Activated CD8-positive, alpha-beta memory T cell treated with anti-CD3 and anti-CD28 coated beads for 48 hours (primary cell): ENCODE measurements around the gene ADORA3.

Experiments used
- DNase-seq, 3 experiments: peaks; one replicate each; pipeline ENCODE4 v3.0.0-alpha.2; 2020; ENCODE audit warnings: low read depth in 2 of 3, low spot score in 2 of 3

The ADORA3 gene

DNA sequence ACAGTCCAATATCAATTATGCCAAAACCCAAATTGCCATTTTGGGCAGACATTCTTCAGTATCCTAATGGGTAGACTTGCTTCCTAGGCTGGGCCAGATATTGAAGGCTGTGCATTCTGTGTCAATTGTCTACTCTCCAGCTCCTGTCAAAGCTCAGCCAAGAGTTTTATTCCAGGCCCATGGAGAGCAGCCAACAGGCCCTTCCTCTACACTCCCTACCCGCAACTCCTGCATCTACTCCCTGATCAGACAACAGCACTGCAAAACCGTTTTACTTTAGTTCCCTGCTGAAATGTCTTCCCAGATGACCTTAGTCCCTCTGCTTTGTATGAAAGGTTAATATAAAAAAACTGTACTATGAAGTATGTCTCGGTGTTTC lies 6.6 kb upstream of the ADORA3 start:
- DNase-seq = no peak

DNA sequence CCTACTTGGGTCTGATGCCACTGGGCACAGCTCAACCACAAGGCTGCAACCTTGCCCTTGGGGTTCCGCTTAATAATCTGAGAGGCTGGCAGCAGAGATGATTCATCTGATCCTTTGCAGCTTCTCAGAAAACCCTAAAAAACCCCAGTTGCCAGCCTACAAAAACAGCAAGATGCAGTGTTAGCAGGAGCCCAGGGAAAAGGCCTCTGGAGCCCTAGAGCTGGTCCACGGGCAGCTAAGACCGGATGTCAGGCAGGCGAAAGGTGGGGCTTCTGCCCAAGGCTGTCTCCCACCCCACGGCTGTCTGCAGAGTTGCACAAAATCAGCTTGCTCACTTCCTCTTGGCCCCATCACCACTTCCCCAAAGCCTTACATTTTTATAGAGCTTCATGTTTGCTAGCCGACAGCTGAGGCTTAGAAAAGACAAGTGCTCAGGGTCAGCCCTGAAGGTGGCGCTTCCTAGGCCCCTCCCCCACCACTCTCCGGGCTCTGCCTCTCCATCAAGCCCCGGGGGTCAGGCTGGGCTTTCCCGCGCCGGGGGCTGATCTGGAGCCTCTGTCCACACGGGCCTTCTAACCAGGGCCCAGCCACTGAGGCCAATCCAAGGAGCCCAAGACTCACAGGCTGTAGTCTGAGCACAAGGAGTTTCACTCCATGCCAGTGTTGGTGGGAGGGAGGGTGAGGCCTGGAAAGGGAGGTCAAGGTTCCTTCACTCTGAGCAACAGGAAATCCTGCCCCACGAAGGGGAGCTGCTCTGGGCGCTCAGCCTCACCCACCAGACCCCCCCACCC lies 4.2 kb upstream of the ADORA3 start:
- DNase-seq = no peak

DNA sequence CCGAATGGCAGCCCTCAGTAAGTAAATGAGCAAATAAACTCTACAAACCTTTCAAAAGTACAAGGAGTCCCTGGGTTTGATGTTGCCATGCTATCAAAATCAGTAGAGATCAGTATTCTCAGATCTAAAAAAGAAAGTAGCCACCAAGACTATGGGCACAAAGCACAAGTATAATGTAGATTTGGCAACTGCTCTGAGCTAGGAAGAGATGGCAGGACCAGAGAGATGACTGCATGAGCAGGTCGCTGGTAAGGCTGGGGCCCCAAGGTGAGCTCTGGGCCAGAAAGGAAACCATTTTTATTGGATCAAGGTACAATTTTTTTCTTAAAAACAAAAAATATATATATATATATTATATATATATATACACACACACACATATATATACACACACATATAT lies 3.1 kb upstream of the ADORA3 start:
- DNase-seq = no peak

DNA sequence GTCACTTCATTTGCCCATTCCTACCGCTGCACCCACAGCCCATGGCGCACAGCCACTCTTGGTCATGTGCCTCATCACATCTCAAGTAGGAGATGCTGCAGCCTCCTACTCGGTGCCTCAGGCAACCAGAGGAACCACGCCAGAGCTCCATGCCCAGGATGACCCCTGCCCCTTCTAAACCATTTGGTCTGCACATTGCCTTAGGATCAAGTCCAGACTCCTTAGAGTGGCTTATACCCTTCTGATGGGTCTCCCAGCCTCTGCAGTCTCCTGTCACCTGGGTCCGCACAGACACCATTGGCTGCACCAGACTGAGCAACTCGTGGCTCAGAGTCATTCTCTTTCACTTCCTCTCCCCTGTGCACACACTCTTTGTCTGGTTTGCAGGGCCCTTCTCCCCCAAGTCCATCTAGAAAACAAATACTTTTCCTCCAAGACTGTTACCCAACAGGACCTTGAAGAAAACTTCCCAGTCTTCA lies 2.2 kb upstream of the ADORA3 start:
- DNase-seq = no peak

DNA sequence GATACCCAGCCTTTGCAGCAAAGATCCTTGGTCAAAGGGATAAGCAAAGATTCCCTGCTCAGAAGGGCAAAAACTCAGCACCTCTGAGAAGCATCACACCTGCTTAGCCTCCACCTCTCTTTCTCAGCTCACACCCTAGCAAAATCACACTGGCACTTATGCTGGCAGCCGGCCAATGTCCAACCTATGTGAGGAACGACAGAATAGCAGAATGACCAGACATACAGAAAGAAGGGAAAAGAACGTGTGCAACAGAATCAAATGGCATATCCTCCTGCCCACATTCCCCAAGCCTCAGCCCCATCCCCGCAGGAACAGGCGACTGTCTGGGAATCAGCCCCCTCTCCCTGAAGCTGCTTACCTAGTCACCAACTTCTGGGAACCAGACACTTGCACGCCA lies 664 bp upstream of the ADORA3 start:
- no peak for DNase-seq

DNA sequence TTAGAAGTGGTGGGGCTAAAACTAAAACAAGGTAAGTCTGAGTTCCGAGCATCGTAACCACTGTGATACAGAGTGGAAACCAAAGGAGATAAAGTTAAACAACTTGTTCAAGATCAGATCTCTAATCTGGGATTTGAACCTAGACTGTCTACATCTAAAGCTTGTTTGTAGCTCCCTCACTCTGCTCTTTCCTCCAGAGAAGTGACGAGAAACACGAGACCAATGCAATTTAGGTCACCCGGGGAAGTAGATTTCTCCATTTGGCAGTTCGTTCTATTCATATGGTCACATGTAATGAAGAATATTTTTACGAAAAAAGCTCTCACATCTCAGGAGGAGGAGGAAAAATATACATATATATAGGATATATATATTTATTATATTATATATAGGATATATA lies 1.8 kb downstream of the ADORA3 start:
- no peak for DNase-seq

DNA sequence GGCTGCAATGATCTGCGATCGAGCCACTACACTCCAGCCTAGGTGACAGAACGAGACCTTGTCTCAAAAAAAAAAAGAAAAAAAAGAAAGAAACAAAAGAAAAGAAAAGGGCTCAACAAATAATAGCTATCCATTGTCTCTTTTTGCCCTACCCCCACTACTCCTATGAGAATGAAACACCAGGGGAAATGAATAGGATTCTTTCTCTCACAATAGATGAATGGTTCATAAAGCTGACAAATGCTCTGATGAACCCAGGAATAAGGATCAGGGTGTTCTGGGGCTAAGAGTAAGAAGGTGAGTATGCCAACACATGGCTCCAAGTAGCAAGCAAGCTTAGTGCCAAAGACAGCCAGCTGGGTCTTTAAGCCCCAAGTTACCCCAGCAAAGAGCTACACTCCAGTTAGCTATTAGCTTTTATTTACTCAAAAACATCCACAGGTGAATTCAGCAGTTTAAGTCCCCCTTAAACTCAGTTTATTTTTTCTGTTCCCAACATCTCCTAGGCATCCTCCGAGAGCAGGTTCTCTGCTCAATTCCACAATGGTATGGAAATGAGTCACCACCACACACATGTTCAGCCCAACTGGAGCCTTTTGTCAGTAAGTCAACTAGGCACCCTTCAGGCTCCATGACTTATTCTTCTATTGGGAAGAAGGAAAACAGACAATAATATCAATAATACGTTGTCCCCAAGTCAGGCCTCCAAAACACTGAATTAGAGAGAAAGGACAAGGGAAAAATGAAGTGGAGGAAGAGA lies 4.2 kb downstream of the ADORA3 start:
- no peak for DNase-seq

DNA sequence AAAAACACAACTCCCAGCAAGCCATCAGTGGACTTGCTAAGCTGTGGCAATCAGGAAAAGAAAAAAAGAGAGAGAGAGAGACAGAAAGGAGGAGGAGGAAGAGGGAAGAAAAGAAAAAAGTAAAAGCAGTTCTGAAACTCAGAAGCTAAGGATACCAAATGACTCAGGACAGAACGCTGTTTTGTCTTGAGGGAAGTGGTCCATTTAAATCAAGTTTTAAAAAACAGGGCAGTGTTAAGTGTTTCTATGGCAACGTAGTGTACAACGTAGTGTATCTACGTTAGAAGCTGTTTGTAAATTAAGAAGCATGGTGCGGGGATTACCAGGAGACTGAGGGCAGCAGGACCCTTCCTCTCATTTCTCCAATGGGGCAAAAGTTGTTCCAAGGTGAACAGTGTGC lies 5.8 kb downstream of the ADORA3 start:
- no peak for DNase-seq

DNA sequence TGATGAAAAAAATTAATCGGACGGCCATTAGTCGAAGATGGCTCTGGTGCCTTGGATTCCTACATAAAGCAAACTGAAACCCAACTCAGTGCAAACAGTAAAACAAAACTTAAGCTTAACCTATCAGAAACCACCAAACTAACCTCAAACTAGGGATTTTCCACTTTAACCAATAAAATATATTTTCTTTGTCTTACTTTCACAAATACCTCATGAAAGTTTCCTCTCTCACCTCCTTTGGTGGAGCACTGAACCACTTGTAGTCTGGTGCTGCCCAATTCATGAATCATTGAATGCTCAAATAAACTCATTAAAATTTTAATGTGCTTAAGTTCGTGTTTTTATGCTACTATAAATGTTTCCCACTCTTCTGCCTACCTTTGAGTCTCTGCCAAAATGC lies 7.0 kb downstream of the ADORA3 start:
- no peak for DNase-seq

DNA sequence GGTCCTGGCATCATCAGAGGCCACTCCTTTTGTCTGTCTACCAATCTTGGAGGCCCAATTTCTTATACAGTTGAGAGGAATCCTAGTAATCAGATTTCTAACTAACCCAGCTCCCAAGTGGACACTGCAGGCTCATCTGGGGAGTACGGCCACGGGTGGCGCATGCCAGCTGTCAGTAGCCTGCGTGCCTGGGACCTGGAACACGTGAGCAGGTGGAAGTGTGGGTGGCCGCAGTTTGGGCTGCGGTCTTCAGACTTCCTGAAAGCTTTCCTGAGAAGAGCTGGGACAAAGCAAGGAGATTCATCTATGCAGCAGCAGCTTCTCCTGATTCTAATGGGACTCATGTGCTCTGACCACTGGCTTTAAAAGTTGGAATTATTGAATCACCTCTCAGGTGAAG lies 12.4 kb downstream of the ADORA3 start:
- no peak for DNase-seq

DNA sequence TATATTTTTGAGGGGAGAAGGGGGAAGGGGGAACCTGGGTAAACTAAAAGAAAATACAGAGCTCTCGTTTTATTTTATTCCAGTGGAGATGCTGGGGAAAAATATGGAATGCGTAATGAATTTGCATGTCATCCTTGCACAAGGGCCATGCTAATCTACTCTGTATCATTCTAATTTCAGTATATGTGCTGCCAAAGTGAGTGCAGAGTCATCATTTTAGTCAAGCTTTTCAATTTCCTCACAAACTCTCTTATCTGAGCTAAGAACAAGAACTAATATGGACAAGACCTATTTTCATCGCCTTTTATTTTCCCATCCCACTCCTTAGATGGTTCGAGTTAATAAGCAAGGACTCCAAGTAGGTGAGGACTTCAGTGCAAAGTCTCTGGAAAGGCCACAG lies 13.2 kb downstream of the ADORA3 start:
- DNase-seq = no peak

DNA sequence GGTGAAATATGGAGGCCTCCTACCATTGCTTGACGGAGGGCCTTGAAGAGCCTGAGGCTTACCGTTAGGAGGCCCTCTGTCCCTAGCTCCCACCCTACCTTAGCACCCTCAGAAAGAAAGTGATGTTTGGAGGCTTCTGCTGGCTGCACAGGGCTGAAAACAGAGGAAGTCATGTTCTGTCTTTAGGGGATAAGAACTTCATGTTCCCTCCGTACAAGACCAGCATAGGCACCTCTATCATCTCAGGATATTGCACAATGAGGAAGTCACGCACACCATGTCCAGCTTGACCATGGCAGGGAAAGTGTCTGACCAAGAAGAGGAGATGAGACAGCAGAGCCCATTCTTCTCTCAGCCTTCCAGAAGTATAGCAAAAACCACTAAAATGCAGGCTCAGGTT lies 13.8 kb downstream of the ADORA3 start:
- no peak for DNase-seq

DNA sequence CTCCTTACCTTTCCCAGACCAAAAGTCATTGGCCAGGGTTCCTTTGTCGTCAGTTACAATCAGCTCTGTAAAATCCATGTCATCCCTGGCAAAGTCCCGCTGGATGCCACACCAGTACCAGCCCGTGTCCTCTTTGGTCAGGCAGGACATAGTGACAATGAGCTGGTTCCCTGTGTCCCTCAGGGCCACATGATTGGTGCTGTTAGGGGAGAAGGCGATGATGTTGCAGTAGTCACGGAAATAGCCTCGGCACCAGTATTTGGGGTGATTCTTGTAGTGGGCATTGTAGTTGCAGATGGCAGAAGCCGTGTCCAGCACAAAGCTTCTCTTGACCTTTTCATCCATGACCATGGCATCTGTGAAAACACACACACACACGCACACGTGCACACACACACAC lies 14.8 kb downstream of the ADORA3 start:
- no peak for DNase-seq

DNA sequence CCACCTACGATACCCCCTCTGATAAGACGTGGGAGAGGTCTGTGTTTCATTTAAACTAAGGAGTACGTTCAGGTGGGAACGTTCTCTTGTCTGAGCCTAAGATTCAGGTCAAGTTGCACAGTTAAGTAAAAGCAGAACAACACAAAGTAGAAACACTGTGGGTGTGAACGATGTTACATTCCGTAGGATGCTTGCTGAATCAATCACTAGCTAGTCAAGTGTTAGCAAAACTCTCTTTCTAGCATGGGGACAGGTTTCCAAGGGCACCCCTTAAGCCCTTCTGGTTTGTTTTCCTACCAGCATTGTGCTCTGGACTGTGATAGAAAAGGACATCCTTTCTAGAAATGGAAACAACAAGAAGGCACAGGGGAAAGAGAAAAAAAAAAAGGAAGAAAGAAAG lies 16.3 kb downstream of the ADORA3 start:
- DNase-seq = no peak

DNA sequence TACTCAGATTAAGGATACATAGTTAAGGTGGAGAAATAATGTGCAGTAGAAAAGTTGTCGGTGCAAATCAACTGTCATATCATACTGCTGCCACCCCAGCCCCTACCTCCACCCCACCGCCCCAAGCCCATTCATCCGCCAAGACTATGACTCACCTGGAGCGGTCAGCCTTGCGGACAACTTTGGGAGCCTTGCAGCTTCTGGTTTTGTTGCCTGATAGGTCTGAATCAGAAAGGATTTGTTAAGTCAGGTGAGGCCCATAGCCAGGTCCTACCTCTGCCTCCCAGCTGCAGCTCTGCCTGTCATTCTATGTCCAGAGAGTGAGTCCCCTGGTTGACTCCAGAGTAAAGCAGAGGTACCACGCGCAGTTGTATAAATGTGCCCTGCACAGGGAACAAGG lies 17.0 kb downstream of the ADORA3 start:
- no peak for DNase-seq

DNA sequence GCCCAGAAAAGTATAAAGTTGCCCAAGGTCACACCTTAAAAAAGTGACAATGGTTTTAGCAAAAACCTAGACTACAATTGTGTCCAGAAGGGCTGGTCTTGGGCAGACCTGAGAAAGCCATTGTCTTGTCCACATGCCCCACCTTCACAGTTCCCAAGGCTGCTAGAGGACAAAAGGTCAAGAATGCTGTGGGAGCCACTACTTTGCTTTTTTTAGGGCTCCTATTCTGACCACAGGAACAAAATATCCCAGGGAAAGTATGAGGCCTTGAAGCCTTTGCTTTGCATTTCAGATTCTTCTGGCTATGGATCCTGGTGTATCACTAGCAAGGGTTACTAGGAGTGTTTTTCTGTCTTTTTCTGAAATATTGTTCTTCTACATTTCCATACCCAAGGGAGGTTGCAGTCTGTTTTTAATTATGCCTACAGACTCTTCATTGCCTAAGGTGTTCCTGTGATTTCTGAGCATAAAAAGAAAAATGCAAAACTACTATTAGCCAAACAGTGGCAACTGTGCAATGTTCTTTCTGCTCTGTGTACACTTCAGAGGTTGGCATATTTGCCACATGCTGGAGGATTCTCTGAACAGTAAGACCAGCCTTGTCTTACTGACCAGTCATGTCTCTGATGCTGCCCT lies 18.9 kb downstream of the ADORA3 start:
- no peak for DNase-seq

DNA sequence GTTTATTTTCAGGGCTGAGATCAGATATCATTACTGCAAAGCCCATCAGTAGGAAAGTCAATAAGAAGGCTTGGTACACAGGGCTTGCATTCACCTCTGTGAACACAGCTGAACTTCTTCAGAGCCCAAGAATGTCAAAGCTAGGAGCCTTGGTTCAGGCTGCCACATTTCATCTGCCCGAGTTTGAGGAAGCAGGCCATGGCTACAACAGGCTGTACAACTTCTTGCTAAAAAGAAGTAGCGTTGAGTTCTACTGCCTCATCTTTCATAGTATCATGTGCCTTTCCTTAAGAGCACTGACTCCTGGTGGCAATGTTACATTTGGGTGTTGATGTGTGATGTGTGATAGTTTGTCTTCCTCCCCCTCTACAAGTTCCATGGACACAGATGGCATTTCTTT lies 19.6 kb downstream of the ADORA3 start:
- DNase-seq = no peak

DNA sequence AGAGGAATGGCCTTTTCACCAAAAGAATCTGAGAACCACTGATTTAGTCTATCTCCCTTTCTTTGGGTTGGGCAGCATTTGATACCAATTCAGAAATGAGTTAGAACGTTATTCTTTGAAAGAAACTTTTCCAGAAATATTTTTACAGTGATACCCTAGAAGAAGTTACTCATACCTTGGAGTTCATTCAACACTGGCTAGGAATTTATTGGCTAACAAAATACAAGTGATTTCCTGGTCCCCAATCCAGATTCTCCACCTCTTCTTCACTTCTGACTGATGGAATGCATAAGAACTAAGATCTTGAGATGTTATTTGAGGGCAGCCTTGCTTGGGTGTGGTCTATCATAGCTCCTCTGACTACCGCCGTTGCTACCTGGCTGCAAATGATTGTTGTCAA lies 20.3 kb downstream of the ADORA3 start:
- DNase-seq = no peak

DNA sequence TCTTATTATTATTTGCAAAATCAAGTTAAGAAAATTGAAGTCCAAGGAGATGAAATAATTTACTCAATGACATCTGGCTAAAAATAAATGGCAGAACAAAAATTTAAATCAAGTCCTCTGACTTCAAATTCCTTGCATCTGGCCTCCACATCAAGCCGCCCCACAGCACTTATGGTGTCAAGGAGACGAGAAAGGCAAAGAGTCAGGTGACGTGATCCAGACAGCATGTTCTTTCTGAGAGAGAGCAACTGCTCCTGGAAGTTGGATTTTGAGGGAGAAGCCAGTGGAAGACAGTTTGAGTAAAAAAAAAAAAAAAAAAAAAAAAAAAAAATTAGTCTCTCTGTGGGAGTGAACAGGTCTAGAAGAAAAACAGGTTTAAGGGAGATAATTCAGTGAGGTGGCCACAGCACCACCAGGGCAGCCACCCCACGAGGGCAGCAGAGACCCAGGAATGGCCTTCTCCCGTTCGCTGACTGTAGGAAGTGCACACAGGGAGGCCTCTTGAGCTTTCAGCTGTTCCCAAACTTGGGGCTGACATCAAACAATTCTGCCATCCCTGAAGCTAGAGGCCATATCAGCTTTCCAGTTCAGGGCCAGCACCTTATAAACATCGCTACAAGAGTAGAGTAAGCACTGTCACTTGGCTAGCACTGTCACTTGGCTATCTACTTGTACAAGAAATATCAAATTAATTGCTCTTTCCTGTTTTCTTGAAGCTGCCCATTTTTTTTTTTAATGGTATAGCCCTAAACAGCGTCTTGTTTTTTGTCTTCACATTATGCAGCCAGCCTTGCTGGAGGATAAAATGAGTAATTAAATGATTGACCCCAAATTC lies 21.8 kb downstream of the ADORA3 start:
- DNase-seq = no peak

DNA sequence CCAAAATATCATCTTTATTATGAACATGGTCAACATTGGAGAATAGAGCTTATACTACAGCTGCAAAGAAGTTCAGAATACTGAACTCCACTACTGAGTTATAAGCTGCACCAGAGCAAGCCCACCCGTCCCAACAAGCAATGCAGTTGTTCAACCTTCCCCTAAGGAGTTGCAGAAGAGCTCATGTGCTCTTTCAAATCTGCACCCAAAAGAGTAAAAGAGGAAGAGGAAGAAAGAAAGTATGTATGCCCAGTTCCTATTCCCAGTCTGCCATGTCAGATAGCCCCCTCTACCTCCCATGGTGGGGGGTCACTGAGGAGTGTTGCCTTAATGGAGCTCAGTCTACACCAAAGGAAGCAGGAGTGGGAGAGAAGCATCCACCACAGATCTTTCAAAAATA lies 22.8 kb downstream of the ADORA3 start:
- DNase-seq = no peak

DNA sequence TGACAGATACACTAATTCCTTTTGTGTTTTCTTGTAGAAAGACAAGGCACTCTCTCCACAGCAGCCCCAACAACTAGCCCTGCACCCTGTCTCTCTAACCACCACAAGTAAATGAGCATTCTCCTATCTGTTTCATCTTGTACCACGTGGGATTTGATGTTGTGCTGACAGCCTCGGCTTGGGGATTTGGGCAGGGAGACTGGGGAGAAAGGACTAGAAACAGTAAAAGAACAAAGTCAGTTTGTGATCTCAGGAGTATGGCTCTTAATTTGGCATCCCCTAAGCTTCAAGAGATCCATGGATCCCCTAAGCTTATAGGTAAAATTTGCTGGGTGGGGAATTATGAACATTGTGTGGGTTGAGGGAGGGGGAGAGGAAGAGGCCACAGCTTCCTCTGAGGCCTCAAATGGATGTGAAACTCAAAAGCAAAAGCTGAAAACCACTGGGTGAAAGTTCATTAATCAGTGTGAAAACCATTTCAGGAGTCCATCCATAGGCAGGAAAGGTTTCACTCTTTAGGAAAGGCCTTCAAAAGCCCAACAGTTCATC lies 26.6 kb downstream of the ADORA3 start:
- peak in 1 of 3 experiments; percentile 17 for DNase-seq
